Ovary (tissue), 9 donors: ENCODE data around the gene CCNB2. TPM values are rescaled to one million over a fixed set of nuclear protein-coding genes. Genes with fewer than 3 reads are reported as not detected.

ENCODE experiments used
- DNase-seq, 5 donors: peaks; one replicate each; pipeline ENCODE4 v3.0.0-alpha.2; 2019 to 2020
- H3K27ac ChIP-seq, 2 donors: fragments of 200-600 bp; one replicate each; pipeline versions ENCODE4 v1.5.1 to v1.8.0; 2019 to 2022
- H3K27me3 ChIP-seq: fragments of 200-600 bp; one replicate; pipeline ENCODE4 v1.8.0; 2022
- H3K36me3 ChIP-seq: fragments of 200-600 bp; sonication (generic); one replicate; pipeline ENCODE4 v1.5.1; 2019
- H3K4me1 ChIP-seq: one replicate; pipeline ENCODE4 v1.8.1; 2013; ENCODE audit warnings: mild to moderate bottlenecking, moderate library complexity; ENCODE audit not compliant: insufficient read depth
- H3K4me3 ChIP-seq: fragments of 200-600 bp; sonication (generic); one replicate; pipeline ENCODE4 v1.5.1; 2017
- H3K9me3 ChIP-seq, 2 donors: fragments of 200-600 bp in 1 of 2; sonication (generic) in 1 of 2; one replicate each; pipeline versions ENCODE4 v1.5.1 to v1.8.1; 2013 to 2019; ENCODE audit warnings: mild to moderate bottlenecking in 1 of 2, moderate library complexity in 1 of 2
- EP300 ChIP-seq: sonication (generic); formaldehyde crosslinking; IDR thresholded peaks from one replicate; pipeline ENCODE4 v1.6.1; 2017; ENCODE audit warnings: antibody characterized with exemption
- POLR2A ChIP-seq: fragments of 450-650 bp; IDR thresholded peaks from one replicate; pipeline ENCODE4 v1.6.1; 2017; ENCODE audit warnings: antibody characterized with exemption, mild to moderate bottlenecking, moderate library complexity
- WGBS, 3 donors: extraction: QIAGEN DNeasy Blood & Tissue Kit in 1 of 3; methylation state at CpG; one replicate each; pipeline versions ENCODE4 v1.1.5 to v1.1.7; 2013 to 2017; 5-methylcytosine and 5-hydroxymethylcytosine counted together
- intact Hi-C, 4 donors: fragments of 100-400 bp; cut with DNase I; formaldehyde crosslinking; loops; one replicate each; pipeline versions ENCODE4 v1.11.0 to v1.15.1; 2022 to 2023
- microRNA counts: library from miRNA; unstranded; fragments of <30 nt; microRNA quantifications from one replicate; lab custom pipeline; 2016
- microRNA-seq, 3 donors: library from miRNA; unstranded; fragments of <30 nt; microRNA quantifications; one replicate each; pipeline versions ENCODE4 to v1.2.0, GENCODE V29; 2019 to 2020
- polyA plus RNA-seq, 2 donors: library from polyadenylated mRNA; stranded (reverse); fragments of 200-250 nt in 1 of 2; fragments of 350-450 nt in 1 of 2; fragmentation: Illumina TruSeq in 1 of 2; extraction: RNeasy Lipid Tissue Mini Kit (QIAGEN cat#74804) in 1 of 2; gene quantifications; one replicate each; pipeline ENCODE4 v1.2.3, GENCODE V29; 2013 to 2014
- small RNA-seq: library from RNA; depleted of rRNA; stranded (forward); fragments of <200 nt; gene quantifications from one replicate; pipeline ENCODE3, GENCODE V24; 2016
- total RNA-seq, 7 donors: library from RNA; depleted of rRNA in 2 of 7; stranded (reverse); fragments of >200 nt in 2 of 7; fragmentation: NEBNext Ultra II Directional in 3 of 7; extraction: Animal tissue kit (Norgen Biotek cat#: 25700) in 3 of 7; gene quantifications; one replicate each; pipeline versions ENCODE4 v1.1.0 to v1.2.4, GENCODE V29; 2016 to 2023
- TF ChIP-seq, protein P1 (sequence below), 3 donors: fragments of 450-650 bp in 2 of 3; fragments of 200-600 bp in 1 of 3; IDR thresholded peaks; one replicate each; pipeline versions ENCODE4 v1.5.1 to v1.8.0; 2016 to 2022; ENCODE audit warnings: antibody characterized with exemption in 3 of 3, mild to moderate bottlenecking in 1 of 3
- donor health status: DM: no; HTN: no; CAD: no; lungs with moderate emphysema.
- donor health status: DM: no; HTN: no; CAD: no.
- donor health status: Bipolar disorder and iron deficiency.
- donor health status: DM: yes; HTN: yes; CAD: no.
- donor health status: DM: no; HTN: no; CAD: no.
- donor health status: DM: yes; HTN: yes; CAD: no.

Gene CCNB2
- total and polyA plus RNA-seq, 9 donors: 0.28 to 2.5 (median 0.61) TPM; not detected in 1

DNA sequence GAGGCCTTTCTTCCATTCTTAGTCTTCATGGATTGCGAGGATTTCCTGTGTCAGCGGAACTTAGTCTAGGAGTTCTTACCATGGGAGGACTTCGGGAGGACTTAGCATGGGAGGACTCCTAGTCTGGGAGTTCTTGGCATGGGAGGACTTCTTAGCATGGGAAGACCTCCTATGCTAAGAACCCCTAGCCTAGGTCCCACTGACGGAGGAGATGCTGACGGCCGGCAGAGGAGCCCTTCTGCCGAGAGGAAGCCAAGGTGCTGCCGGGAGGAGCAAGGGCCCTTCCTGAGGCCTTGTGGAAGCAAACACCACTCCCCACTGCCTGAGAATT is 66.1 kb downstream of the CCNB2 start:
- DNase-seq: no peak
- intact Hi-C loops: no loop called here
- Histone ChIP-seq H3K27ac (no peak overlapping the region), H3K27me3 (no peaks in the 10 kb centered on the region), H3K36me3 (no peaks in the 10 kb centered on the region), H3K4me1 (peaks cover 1% of the 10 kb centered on the region), H3K4me3 (no peak overlapping the region), H3K9me3 (no peaks in the 10 kb centered on the region)
- 95 to 97% (median 96%) methylated on average over 8 of the region's 8 CpGs for WGBS, 3 donors
- TF ChIP-seq, protein P1, sequence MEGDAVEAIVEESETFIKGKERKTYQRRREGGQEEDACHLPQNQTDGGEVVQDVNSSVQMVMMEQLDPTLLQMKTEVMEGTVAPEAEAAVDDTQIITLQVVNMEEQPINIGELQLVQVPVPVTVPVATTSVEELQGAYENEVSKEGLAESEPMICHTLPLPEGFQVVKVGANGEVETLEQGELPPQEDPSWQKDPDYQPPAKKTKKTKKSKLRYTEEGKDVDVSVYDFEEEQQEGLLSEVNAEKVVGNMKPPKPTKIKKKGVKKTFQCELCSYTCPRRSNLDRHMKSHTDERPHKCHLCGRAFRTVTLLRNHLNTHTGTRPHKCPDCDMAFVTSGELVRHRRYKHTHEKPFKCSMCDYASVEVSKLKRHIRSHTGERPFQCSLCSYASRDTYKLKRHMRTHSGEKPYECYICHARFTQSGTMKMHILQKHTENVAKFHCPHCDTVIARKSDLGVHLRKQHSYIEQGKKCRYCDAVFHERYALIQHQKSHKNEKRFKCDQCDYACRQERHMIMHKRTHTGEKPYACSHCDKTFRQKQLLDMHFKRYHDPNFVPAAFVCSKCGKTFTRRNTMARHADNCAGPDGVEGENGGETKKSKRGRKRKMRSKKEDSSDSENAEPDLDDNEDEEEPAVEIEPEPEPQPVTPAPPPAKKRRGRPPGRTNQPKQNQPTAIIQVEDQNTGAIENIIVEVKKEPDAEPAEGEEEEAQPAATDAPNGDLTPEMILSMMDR (IDR thresholded peaks at IDR 0.05): no peak

- Histone ChIP-seq H3K36me3 (no peaks in the 10 kb centered on the region), H3K9me3 (no peaks in the 10 kb centered on the region), H3K4me3 (no peak overlapping the region), H3K27me3 (no peaks in the 10 kb centered on the region), H3K27ac (no peak overlapping the region), H3K4me1 (peaks cover 1% of the 10 kb centered on the region)
- 96 to 98% (median 98%) methylated on average over 7 of the region's 7 CpGs for WGBS, 3 donors
- intact Hi-C loops: no loop called here
- TF ChIP-seq EP300 (no peak), POLR2A (no peak)
- TF ChIP-seq, protein P1 (IDR thresholded peaks at IDR 0.05): no peak
- no peak for DNase-seq
Observed at GRCh38 chr15:59172289-59172901, 67.4 kb downstream of the CCNB2 start.

DNA sequence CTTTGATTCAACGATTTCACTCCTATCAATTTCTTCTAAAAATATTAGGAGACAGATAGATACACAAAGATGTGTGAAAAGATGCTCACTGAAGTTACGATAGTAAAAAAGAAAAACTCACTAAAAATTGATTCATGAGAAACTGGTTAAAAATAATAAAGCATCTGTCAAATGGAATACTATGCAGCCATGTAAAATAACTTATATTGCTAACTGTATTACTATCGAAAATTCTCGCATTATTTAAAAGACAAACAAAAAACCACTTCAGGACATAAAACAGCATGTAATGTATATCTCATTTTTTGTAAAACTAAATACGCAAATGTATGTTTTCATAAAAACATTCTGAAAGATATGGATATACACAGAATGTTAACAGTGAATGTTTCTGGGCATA is 68.2 kb downstream of the CCNB2 start:
- DNase-seq: no peak
- intact Hi-C loops: no loop called here
- no peak overlapping the region for H3K27ac ChIP-seq
- no peaks in the 10 kb centered on the region for H3K27me3 ChIP-seq
- no peaks in the 10 kb centered on the region for H3K9me3 ChIP-seq
- H3K4me3 ChIP-seq: no peak overlapping the region
- peaks cover 1% of the 10 kb centered on the region for H3K4me1 ChIP-seq
- 97 to 98% (median 98%) methylated on average over 5 of the region's 5 CpGs for WGBS, 3 donors
- no peak for TF ChIP-seq EP300
- TF ChIP-seq, protein P1 (IDR thresholded peaks at IDR 0.05): no peak
- no peak for TF ChIP-seq POLR2A
- no peaks in the 10 kb centered on the region for H3K36me3 ChIP-seq

GRCh38 chr15:59174151-59174834 is 69.3 kb downstream of the CCNB2 start:
- TF ChIP-seq, protein P1 (IDR thresholded peaks at IDR 0.05): no peak
- TF ChIP-seq POLR2A (no peak), EP300 (no peak)
- intact Hi-C loops: no loop called here
- H3K4me1 ChIP-seq: no peaks in the 10 kb centered on the region

More at GRCh38 chr15:59174151-59174834, 69.3 kb downstream of the CCNB2 start:
- no peak overlapping the region for H3K4me3 ChIP-seq
- H3K27ac ChIP-seq: no peak overlapping the region
- no peaks in the 10 kb centered on the region for H3K9me3 ChIP-seq
- H3K36me3 ChIP-seq: no peaks in the 10 kb centered on the region
- 89 to 92% (median 89%) methylated on average over 12 of the region's 12 CpGs for WGBS, 3 donors
- H3K27me3 ChIP-seq: no peaks in the 10 kb centered on the region
- DNase-seq: no peak

MicroRNAs encoded within 50 kb of the gene (microRNA counts, 767-probe panel; counts per million panel counts)
- 530 counts per million, percentile 78 among the panel's probes with 10 or more counts for microRNA hsa-miR-2116-5p (lab: Ali Mortazavi, UCI)

Small RNAs within 50 kb of the gene (microRNA-seq; reads per million reads assigned to microRNA genes)
- 1.1 to 3.0 (median 1.9) reads per million in 3 donors for gene MIR2116

Small RNAs within 50 kb of the gene (small RNA-seq; reads per million reads assigned to genes)
- not detected for gene MIR2116

Other genes with a start within 250 kb of the CCNB2 start
- 10 to 100 TPM; 59.3 to 76.1 (median 68.0) TPM for gene SLTM, start 171.5 kb upstream of the CCNB2 start, total RNA-seq
- 10 to 100 TPM; 48.6 to 54.0 TPM for gene SLTM, start 171.5 kb upstream of the CCNB2 start, polyA plus RNA-seq
- gene RNF111, start 117.5 kb upstream of the CCNB2 start, total RNA-seq: 10 to 100 TPM; 12.8 to 47.5 (median 29.3) TPM
- gene RNF111, start 117.5 kb upstream of the CCNB2 start, polyA plus RNA-seq: 10 to 100 TPM; 10.1 to 33.0 TPM
- not detected for gene LDHAL6B, start 101.7 kb downstream of the CCNB2 start, total RNA-seq
- gene LDHAL6B, start 101.7 kb downstream of the CCNB2 start, polyA plus RNA-seq: not detected